Suprapubic skin (tissue), 4 donors: ENCODE data around the gene RNF166. TPM values are rescaled to one million over a fixed set of nuclear protein-coding genes. Genes with fewer than 3 reads are reported as not detected.
A peak's percentile ranks its signal among the peaks of the same experiment; 100 is the strongest.

Experiments used
- DNase-seq, 2 donors: peaks; one replicate each; pipeline ENCODE4 v3.0.0-alpha.2; 2019; ENCODE audit warnings: low spot score in 2 of 2
- H3K27ac ChIP-seq: fragments of 200-600 bp; sonication (generic); one replicate; pipeline ENCODE4 v1.5.1; 2019
- H3K27me3 ChIP-seq: fragments of 200-600 bp; sonication (generic); one replicate; pipeline ENCODE4 v1.5.1; 2019
- H3K36me3 ChIP-seq: fragments of 200-600 bp; sonication (generic); one replicate; pipeline ENCODE4 v1.5.1; 2019
- H3K4me1 ChIP-seq: fragments of 200-600 bp; sonication (generic); one replicate; pipeline ENCODE4 v1.5.1; 2019
- H3K4me3 ChIP-seq: fragments of 200-600 bp; sonication (generic); one replicate; pipeline ENCODE4 v1.5.1; 2019; ENCODE audit warnings: mild to moderate bottlenecking
- H3K9me3 ChIP-seq: fragments of 200-600 bp; sonication (generic); one replicate; pipeline ENCODE4 v1.5.1; 2019
- EP300 ChIP-seq: sonication (generic); formaldehyde crosslinking; IDR thresholded peaks from one replicate; pipeline ENCODE4 v1.6.1; 2017; ENCODE audit warnings: antibody characterized with exemption
- POLR2A ChIP-seq, 2 donors: fragments of 450-650 bp; IDR thresholded peaks; one replicate each; pipeline ENCODE4 v1.6.1; 2017; ENCODE audit warnings: antibody characterized with exemption in 2 of 2, mild to moderate bottlenecking in 2 of 2, moderate library complexity in 2 of 2
- POLR2AphosphoS5 ChIP-seq, 3 donors: sonication (generic); formaldehyde crosslinking; IDR thresholded peaks; one replicate each; pipeline ENCODE4 v1.6.1; 2017; ENCODE audit warnings: antibody characterized with exemption in 3 of 3
- WGBS: methylation state at CpG from one replicate; pipeline ENCODE4 v1.1.5; 2018; 5-methylcytosine and 5-hydroxymethylcytosine counted together
- total RNA-seq, 4 donors: library from RNA; depleted of rRNA; stranded (reverse); fragments of >200 nt; gene quantifications; one replicate each; pipeline ENCODE4 v1.1.0, GENCODE V29; 2016
- TF ChIP-seq, protein P1 (sequence below), 2 donors: fragments of 200-600 bp in 1 of 2; fragments of 450-650 bp in 1 of 2; sonication (generic) in 1 of 2; IDR thresholded peaks; one replicate each; pipeline ENCODE4 v1.5.1; 2016 to 2019; ENCODE audit warnings: antibody characterized with exemption in 2 of 2, mild to moderate bottlenecking in 1 of 2, moderate library complexity in 1 of 2

Gene RNF166, protein sequence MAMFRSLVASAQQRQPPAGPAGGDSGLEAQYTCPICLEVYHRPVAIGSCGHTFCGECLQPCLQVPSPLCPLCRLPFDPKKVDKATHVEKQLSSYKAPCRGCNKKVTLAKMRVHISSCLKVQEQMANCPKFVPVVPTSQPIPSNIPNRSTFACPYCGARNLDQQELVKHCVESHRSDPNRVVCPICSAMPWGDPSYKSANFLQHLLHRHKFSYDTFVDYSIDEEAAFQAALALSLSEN
- total RNA-seq = 10 to 100 TPM; 12.4 to 15.8 (median 14.6) TPM

DNA sequence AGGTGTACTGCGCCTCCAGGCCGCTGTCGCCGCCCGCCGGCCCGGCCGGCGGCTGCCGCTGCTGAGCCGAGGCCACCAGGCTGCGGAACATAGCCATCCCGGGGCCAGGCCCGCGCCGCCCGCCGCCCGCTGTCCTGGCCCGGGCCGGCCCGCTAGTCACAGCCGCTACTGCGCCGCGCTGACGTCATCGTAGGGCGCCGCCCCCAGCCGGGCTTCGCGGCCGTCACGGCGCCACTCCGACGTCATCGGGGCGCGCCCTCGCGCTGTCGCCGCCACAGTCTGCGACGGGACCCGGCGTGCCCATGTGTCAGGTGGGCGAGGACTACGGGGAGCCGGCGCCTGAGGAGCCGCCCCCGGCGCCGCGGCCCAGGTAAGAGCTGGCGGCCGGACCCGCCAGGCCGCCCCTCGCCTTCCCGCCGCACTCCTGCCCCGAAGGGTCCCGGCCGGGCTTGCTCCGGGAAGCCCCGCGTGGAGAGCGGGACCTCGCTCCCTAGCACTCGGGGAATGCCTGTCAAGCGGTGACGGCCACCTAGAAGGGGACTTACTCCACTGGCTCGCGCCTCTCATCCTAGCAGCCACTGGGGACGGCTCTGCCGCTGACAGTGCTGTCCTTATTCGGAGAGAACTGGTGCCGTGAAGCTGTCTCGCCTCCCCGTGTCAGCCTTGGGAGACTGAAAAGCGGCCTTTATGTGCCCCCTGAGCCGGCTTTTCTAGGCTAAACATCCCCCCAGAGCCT lies at the start of gene RNF166, which contains the start of gene CTU2:
Gene RNF166, minus strand, starts transcription at position 180 of the 736 bp plus-strand sequence. Its CDS starts 83 bp downstream, at position 97.
Gene CTU2, plus strand, starts transcription at position 275 of the 736 bp plus-strand sequence. Its CDS starts 28 bp downstream, at position 303.
- Histone ChIP-seq H3K4me3 (peak within 1 kb of the TSS; percentile 100), H3K36me3 (peaks cover 5% of the 10 kb centered on the region), H3K9me3 (no peaks in the 10 kb centered on the region), H3K27me3 (no peaks in the 10 kb centered on the region), H3K4me1 (peaks cover 57% of the 10 kb centered on the region), H3K27ac (peak within 1 kb of the TSS; percentile 89)
- TF ChIP-seq POLR2A (IDR thresholded peaks at IDR 0.05) = peak in 1 of 2 donors; percentile 42
- TF ChIP-seq EP300 = no peak
- TF ChIP-seq, protein P1, sequence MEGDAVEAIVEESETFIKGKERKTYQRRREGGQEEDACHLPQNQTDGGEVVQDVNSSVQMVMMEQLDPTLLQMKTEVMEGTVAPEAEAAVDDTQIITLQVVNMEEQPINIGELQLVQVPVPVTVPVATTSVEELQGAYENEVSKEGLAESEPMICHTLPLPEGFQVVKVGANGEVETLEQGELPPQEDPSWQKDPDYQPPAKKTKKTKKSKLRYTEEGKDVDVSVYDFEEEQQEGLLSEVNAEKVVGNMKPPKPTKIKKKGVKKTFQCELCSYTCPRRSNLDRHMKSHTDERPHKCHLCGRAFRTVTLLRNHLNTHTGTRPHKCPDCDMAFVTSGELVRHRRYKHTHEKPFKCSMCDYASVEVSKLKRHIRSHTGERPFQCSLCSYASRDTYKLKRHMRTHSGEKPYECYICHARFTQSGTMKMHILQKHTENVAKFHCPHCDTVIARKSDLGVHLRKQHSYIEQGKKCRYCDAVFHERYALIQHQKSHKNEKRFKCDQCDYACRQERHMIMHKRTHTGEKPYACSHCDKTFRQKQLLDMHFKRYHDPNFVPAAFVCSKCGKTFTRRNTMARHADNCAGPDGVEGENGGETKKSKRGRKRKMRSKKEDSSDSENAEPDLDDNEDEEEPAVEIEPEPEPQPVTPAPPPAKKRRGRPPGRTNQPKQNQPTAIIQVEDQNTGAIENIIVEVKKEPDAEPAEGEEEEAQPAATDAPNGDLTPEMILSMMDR (IDR thresholded peaks at IDR 0.05) = no peak
- TF ChIP-seq POLR2AphosphoS5 (IDR thresholded peaks at IDR 0.05) = peak in 2 of 3 donors; percentile 72 to 89
- DNase-seq = peak; percentile 90 to 91
- WGBS = 0% methylated on average over 2 of the region's 86 CpGs

DNA sequence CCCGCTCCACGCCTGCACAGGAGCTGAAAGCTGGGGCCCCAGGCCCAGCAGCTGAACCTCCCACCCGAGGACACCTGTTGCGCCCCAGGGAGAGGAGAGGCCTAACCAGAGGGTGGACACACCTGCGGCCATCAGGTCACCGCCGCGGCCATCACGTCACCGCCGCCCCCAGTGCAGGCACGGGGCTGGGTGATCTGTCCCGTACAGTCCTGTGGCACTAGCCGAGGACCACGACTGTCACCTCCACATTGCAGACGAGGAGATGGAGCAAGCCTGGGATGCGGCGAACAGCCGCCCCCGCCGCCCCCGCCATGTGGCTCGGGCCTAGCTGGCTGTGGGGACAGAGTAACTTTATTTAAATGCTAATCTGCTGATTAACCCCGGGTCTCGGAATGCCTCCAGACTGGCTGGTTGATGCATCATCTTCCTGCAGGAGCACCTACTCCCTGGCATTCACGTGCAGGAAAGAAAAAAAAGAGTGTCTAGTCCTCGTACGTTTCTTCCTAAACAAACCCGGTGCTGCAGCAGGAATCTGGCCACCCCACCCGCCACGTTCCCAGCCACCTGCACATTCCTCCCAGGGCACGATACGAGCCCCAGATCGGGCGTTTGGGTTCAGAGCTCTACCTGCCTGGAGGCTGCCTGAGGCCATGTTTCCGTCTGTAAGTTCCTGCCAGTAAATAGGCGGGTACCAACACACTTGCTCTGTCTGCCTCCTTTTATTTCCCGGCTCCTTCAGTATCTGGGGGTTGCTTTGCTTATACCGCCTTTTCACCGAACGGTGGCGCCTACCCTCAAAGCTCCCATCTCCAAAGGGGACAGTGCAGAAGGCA lies 48.9 kb upstream of the RNF166 start:
- peaks cover 5% of the 10 kb centered on the region for H3K36me3 ChIP-seq
- TF ChIP-seq EP300 (no peak), POLR2A (IDR thresholded peaks at IDR 0.05) (no peak), POLR2AphosphoS5 (IDR thresholded peaks at IDR 0.05) (no peak)
- TF ChIP-seq, protein P1 (IDR thresholded peaks at IDR 0.05) = no peak
- no peak for DNase-seq
- no peaks in the 10 kb centered on the region for H3K9me3 ChIP-seq
- WGBS = 33% methylated on average over 16 of the region's 42 CpGs
- no peaks in the 10 kb centered on the region for H3K27me3 ChIP-seq
- no peak overlapping the region for H3K4me3 ChIP-seq
- peak overlapping the region; percentile 10 for H3K27ac ChIP-seq
- peaks cover 30% of the 10 kb centered on the region for H3K4me1 ChIP-seq

DNA sequence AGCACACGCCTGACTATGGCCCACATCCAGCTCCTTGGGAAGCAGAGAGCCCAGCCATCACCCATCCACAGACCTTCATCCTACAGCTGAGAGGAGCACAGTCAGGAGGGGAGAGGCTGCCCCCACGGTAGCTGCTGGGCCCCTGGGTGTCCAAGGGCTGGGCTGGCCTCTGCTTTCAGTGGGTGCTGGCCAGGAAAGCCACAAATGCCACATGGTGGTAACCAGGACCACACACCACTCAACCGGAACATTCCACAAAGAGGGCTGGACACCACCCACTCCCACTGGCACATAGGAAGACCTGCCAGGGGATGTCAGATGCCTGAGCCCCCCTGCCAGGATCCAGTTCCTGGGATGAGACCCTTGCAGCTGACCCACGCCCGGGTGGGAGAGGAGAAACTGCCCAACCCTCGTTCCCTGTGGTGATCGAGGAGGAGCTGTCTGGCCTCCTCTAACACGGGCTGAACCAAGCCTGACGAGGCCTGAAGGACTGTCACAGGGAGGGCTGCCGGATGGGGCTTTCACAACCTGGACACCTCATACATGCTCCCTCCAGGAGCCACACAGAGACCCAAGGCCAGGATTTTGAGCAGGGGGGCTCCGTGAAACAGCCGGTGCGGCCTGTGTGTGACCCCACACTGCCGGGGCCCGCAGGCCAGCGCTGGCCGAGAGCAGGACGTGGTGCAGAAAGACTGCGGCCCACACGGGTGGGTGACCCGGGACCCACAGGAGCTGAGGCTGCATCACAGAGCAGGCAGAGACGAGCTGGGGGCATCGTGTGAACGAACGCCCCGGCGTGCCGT lies 48.1 kb upstream of the RNF166 start:
- H3K4me3 ChIP-seq = no peak overlapping the region
- no peak for DNase-seq
- peaks cover 23% of the 10 kb centered on the region for H3K4me1 ChIP-seq
- TF ChIP-seq POLR2AphosphoS5 (IDR thresholded peaks at IDR 0.05) (no peak), POLR2A (IDR thresholded peaks at IDR 0.05) (no peak), EP300 (no peak)
- TF ChIP-seq, protein P1 (IDR thresholded peaks at IDR 0.05) = no peak
- no peaks in the 10 kb centered on the region for H3K9me3 ChIP-seq
- no peaks in the 10 kb centered on the region for H3K27me3 ChIP-seq
- H3K27ac ChIP-seq = no peak overlapping the region
- H3K36me3 ChIP-seq = peaks cover 5% of the 10 kb centered on the region
- WGBS = 89% methylated on average over 6 of the region's 28 CpGs

DNA sequence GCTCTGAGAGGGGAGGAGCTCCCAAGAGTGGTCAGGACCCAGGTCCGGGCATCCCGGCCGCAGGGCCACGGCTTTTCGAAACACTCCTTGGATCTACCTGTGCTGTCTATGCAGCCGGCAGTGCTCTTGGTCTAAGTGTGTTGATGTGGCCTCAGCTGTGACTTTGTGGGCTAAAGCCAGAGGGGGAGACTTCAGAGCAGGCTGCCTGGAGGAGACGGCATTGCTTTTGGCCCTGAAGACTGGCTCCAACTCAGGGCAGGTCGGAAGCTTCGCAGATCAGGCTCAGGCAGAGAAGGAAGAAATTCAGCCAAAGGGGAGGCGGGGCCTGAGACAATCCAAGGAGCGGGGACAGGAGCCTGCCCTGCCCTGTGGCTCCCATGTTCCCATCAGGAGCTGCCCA lies 47.4 kb upstream of the RNF166 start:
- no peaks in the 10 kb centered on the region for H3K27me3 ChIP-seq
- peaks cover 22% of the 10 kb centered on the region for H3K4me1 ChIP-seq
- WGBS = 91% methylated on average over 8 of the region's 11 CpGs
- TF ChIP-seq, protein P1 (IDR thresholded peaks at IDR 0.05) = no peak
- no peak for TF ChIP-seq POLR2A (IDR thresholded peaks at IDR 0.05)
- TF ChIP-seq POLR2AphosphoS5 (IDR thresholded peaks at IDR 0.05) = no peak
- TF ChIP-seq EP300 = no peak
- no peak for DNase-seq
- H3K9me3 ChIP-seq = no peaks in the 10 kb centered on the region
- H3K36me3 ChIP-seq = peaks cover 5% of the 10 kb centered on the region
- no peak overlapping the region for H3K4me3 ChIP-seq
- no peak overlapping the region for H3K27ac ChIP-seq
